SK-N-SH (cell line): ENCODE measurements around the gene FREY1. TPM values are rescaled to one million over a fixed set of nuclear protein-coding genes. Genes with fewer than 3 reads are reported as not detected.

Experiments
- CTCF ChIA-PET: fragments of 300-600, 350-600 bp; formaldehyde crosslinking; extraction: SDS; loops from one replicate; lab custom pipeline; 2021; lab: Yijun Ruan, JAX
- POLR2A ChIA-PET: fragments of 350-600 bp; sonication (Branson Sonifier 250); formaldehyde crosslinking; extraction: SDS; loops from one replicate; lab custom pipeline; 2020; ENCODE audit warnings: antibody characterized with exemption, inconsistent platforms; lab: Yijun Ruan, JAX
- DNase-seq: peaks from one replicate; pipeline ENCODE4 v3.0.0; 2012
- H2AFZ ChIP-seq: fragments of 200-600 bp; sonication (generic); 2 replicates; pipeline ENCODE4 v1.8.1; 2016; ENCODE audit warnings: antibody characterized with exemption, mild to moderate bottlenecking, low read depth
- H3F3A ChIP-seq: fragments of 200-600 bp; sonication (generic); replicated peaks from 2 replicates; pipeline ENCODE3; 2016; ENCODE audit warnings: antibody characterized with exemption, mild to moderate bottlenecking; ENCODE audit not compliant: insufficient read depth
- H3K27ac ChIP-seq, 2 experiments: fragments of 200-500 bp in 1 of 2; fragments of 200-600 bp in 1 of 2; sonication (Bioruptor generic) in 1 of 2; sonication (generic), shearing (Covaris generic) in 1 of 2; 2 replicates each; pipeline versions ENCODE4 v1.5.1 to v1.6.1; 2014 to 2016; ENCODE audit warnings: low read depth in 2 of 2, inconsistent platforms in 1 of 2, low read length in 1 of 2, mild to moderate bottlenecking in 1 of 2, mixed read lengths in 1 of 2
- H3K27me3 ChIP-seq: fragments of 200-600 bp; sonication (generic), shearing (Covaris generic); 2 replicates; pipeline ENCODE4 v1.6.1; 2016; ENCODE audit warnings: mixed run types; ENCODE audit not compliant: insufficient read depth
- H3K36me3 ChIP-seq, 2 experiments: fragments of 200-500 bp in 1 of 2; fragments of 200-600 bp in 1 of 2; sonication (Bioruptor generic) in 1 of 2; sonication (generic) in 1 of 2; replicated peaks in 1 of 2; 2 replicates each; pipeline versions ENCODE3 to v1.5.1; 2014 to 2016; ENCODE audit warnings: low read length in 1 of 2, mild to moderate bottlenecking in 1 of 2; ENCODE audit not compliant: insufficient read depth in 2 of 2, control insufficient read depth in 1 of 2
- H3K4me1 ChIP-seq, 2 experiments: fragments of 200-500 bp in 1 of 2; fragments of 200-600 bp in 1 of 2; sonication (Bioruptor generic) in 1 of 2; sonication (generic), shearing (Covaris generic) in 1 of 2; 2 replicates each; pipeline versions ENCODE4 v1.5.1 to v1.6.1; 2014 to 2016; ENCODE audit warnings: low read depth in 1 of 2, low read length in 1 of 2, mixed run types in 1 of 2; ENCODE audit not compliant: insufficient read depth in 2 of 2, control insufficient read depth in 1 of 2
- H3K4me2 ChIP-seq: fragments of 200-600 bp; sonication (generic), shearing (Covaris generic); 2 replicates; pipeline ENCODE4 v1.6.1; 2017; ENCODE audit warnings: mixed run types
- H3K4me3 ChIP-seq, 2 experiments: fragments of 200-500 bp in 1 of 2; fragments of 200-600 bp in 1 of 2; sonication (Bioruptor generic) in 1 of 2; sonication (generic), shearing (Covaris generic) in 1 of 2; 2 replicates each; pipeline versions ENCODE4 v1.5.1 to v1.8.1; 2014 to 2016; ENCODE audit warnings: low read depth in 2 of 2, inconsistent platforms in 1 of 2, low read length in 1 of 2, mild to moderate bottlenecking in 1 of 2, mixed read lengths in 1 of 2, moderate library complexity in 1 of 2
- H3K79me2 ChIP-seq: fragments of 200-600 bp; sonication (generic); 2 replicates; pipeline ENCODE4 v1.8.1; 2017; ENCODE audit warnings: mild to moderate bottlenecking; ENCODE audit not compliant: insufficient read depth
- H3K9ac ChIP-seq: fragments of 200-600 bp; sonication (generic); 2 replicates; pipeline ENCODE4 v1.6.1; 2017; ENCODE audit warnings: mixed run types
- H3K9me2 ChIP-seq: fragments of 200-600 bp; sonication (generic); 2 replicates; pipeline ENCODE4 v1.6.1; 2017; ENCODE audit warnings: mixed run types
- H3K9me3 ChIP-seq: fragments of 200-600 bp; sonication (generic); 2 replicates; pipeline ENCODE4 v1.6.1; 2017; ENCODE audit warnings: mixed run types, mild to moderate bottlenecking, moderate library complexity
- H4K20me1 ChIP-seq: fragments of 200-600 bp; sonication (generic); 2 replicates; pipeline ENCODE4 v1.6.1; 2017; ENCODE audit warnings: mild to moderate bottlenecking, mixed run types; ENCODE audit not compliant: insufficient read depth
- ELF1 ChIP-seq: IDR thresholded peaks from 2 replicates; pipeline ENCODE4 v1.4.0; 2012
- EP300 ChIP-seq, 2 experiments: IDR thresholded peaks; 2 replicates each; pipeline versions ENCODE4 v1.4.0 to v1.6.1; 2012; ENCODE audit warnings: borderline replicate concordance in 1 of 2, low read depth in 1 of 2, low read length in 1 of 2
- FOXM1 ChIP-seq: IDR thresholded peaks from 2 replicates; pipeline ENCODE4 v1.4.0; 2012; ENCODE audit warnings: low read depth, mild to moderate bottlenecking
- GATA2 ChIP-seq: sonication (generic); formaldehyde crosslinking; IDR thresholded peaks from 2 replicates; pipeline ENCODE4 v1.5.0; 2020; ENCODE audit warnings: mild to moderate bottlenecking, missing genetic modification reagents
- IRF3 ChIP-seq: fragments of 150-350 bp; IDR thresholded peaks from 2 replicates; pipeline ENCODE4 v1.6.1; 2016; ENCODE audit warnings: mild to moderate bottlenecking, low read depth, low read length
- JUND ChIP-seq: IDR thresholded peaks from 2 replicates; pipeline ENCODE4 v1.4.0; 2012
- MEF2A ChIP-seq: IDR thresholded peaks from 2 replicates; pipeline ENCODE4 v1.4.0; 2012; ENCODE audit warnings: low read depth, borderline replicate concordance
- MXI1 ChIP-seq: IDR thresholded peaks from 2 replicates; pipeline ENCODE4 v1.6.1; 2012; ENCODE audit warnings: mild to moderate bottlenecking, low read depth, low read length, improper control_type of control experiment
- NFIC ChIP-seq: IDR thresholded peaks from 2 replicates; pipeline ENCODE4 v1.4.0; 2012; ENCODE audit warnings: borderline replicate concordance
- NRF1 ChIP-seq: IDR thresholded peaks from 2 replicates; pipeline ENCODE4 v1.6.1; 2012; ENCODE audit warnings: low read depth, mild to moderate bottlenecking, low read length
- PBX3 ChIP-seq: IDR thresholded peaks from 2 replicates; pipeline ENCODE4; 2012
- SIN3A ChIP-seq: IDR thresholded peaks from 2 replicates; pipeline ENCODE4 v1.6.1; 2012; ENCODE audit warnings: low read depth, mild to moderate bottlenecking, low read length, moderate library complexity, borderline replicate concordance
- SMC3 ChIP-seq: IDR thresholded peaks from 2 replicates; pipeline ENCODE4 v1.6.1; 2012; ENCODE audit warnings: low read depth, low read length, improper control_type of control experiment
- TAF1 ChIP-seq: IDR thresholded peaks from 2 replicates; pipeline ENCODE4 v1.6.1; 2012; ENCODE audit warnings: low read depth, mild to moderate bottlenecking, low read length, moderate library complexity, borderline replicate concordance
- TCF12 ChIP-seq: IDR thresholded peaks from 2 replicates; pipeline ENCODE4 v1.4.0; 2012
- YY1 ChIP-seq: IDR thresholded peaks from 2 replicates; pipeline ENCODE4 v1.4.0; 2012; ENCODE audit warnings: low read depth, mild to moderate bottlenecking
- ZBTB33 ChIP-seq: IDR thresholded peaks from 2 replicates; pipeline ENCODE4 v1.4.0; 2012; ENCODE audit warnings: low read depth, borderline replicate concordance
- WGBS: methylation state at CpG from one replicate; pipeline ENCODE4 v1.1.6; 2017; ENCODE audit warnings: low lambda C conversion rate; 5-methylcytosine and 5-hydroxymethylcytosine counted together
- polyA plus RNA-seq, 3 experiments: library from polyadenylated mRNA; depleted of rRNA; stranded (reverse); fragments of >200 nt; gene quantifications; 2 replicates each; pipeline ENCODE4 v1.2.3, GENCODE V29; 2012
- TF ChIP-seq, protein P1 (sequence below): IDR thresholded peaks from 2 replicates; pipeline ENCODE4 v1.4.0; 2012; ENCODE audit warnings: low read depth
- TF ChIP-seq, protein P2 (sequence below): fragments of 150-350 bp; IDR thresholded peaks from 2 replicates; pipeline ENCODE4 v1.6.1; 2017; ENCODE audit warnings: antibody characterized with exemption, low read length, low read depth, borderline replicate concordance
- TF ChIP-seq, protein P3 (sequence below): IDR thresholded peaks from 2 replicates; pipeline ENCODE4 v1.6.1; 2012; ENCODE audit warnings: mild to moderate bottlenecking, low read depth, low read length, moderate library complexity
- TF ChIP-seq, protein P4 (sequence below): fragments of 200-600 bp; sonication (generic); IDR thresholded peaks from 2 replicates; pipeline ENCODE4 v1.6.1; 2017; ENCODE audit warnings: antibody characterized with exemption, mild to moderate bottlenecking, moderate library complexity

FREY1 gene
- polyA plus RNA-seq, 1 of the 3 experiments (the other 2 are of a cell fraction) = 0.30 TPM

GRCh38 chr11:45872651-45873356, 34.3 kb downstream of the FREY1 start:
- peak overlapping the region; percentile 51; the same call in 1 of the 2 replicates for H3K4me2 ChIP-seq
- peak overlapping the region; percentile 70 to 83 for H3K27ac ChIP-seq
- ChIA-PET POLR2A (interaction anchor here (0.7 kb wide), 1 partner anchor 42 kb away, joined by 3 read pairs; no protein-coding TSS in a partner anchor), CTCF (interaction anchor here (0.6 to 6.2 kb wide), 57 partner anchors 8 to 1913 kb away, joined by 3 to 118 read pairs (median 5); partner anchors contain the start of genes CRY2, FREY1, LARGE2 and PEX16)
- no peaks in the 10 kb centered on the region for H3K27me3 ChIP-seq
- no peaks in the 10 kb centered on the region for H3K9me2 ChIP-seq
- no peak overlapping the region for H2AFZ ChIP-seq
- H4K20me1 ChIP-seq = no peaks in the 10 kb centered on the region
- no peaks in the 10 kb centered on the region for H3K9me3 ChIP-seq
- peaks cover 23% of the 10 kb centered on the region for H3F3A ChIP-seq
- H3K4me3 ChIP-seq = peak overlapping the region in 1 of 2 experiments; percentile 41; a peak in 1 of 4 replicates
- DNase-seq = peak; percentile 88
- WGBS = 26% methylated on average over 9 of the region's 9 CpGs
- no peaks in the 10 kb centered on the region for H3K79me2 ChIP-seq
- H3K4me1 ChIP-seq = peaks cover 9 to 17% of the 10 kb centered on the region in 2 experiments; a peak in 3 of 4 replicates
- H3K36me3 ChIP-seq = peaks cover 21 to 46% of the 10 kb centered on the region in 2 experiments
- peak overlapping the region; percentile 4; the same call in 1 of the 2 replicates for H3K9ac ChIP-seq
- TF ChIP-seq NFIC = no peak
- TF ChIP-seq YY1 = no peak
- no peak for TF ChIP-seq TAF1
- TF ChIP-seq, protein P1, sequence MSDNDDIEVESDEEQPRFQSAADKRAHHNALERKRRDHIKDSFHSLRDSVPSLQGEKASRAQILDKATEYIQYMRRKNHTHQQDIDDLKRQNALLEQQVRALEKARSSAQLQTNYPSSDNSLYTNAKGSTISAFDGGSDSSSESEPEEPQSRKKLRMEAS = peak; percentile 29; the same call in 1 of the 2 replicates
- TF ChIP-seq NRF1 = no peak
- TF ChIP-seq PBX3 = peak; percentile 28
- TF ChIP-seq SIN3A = peak; percentile 8; the same call in 1 of the 2 replicates
- no peak for TF ChIP-seq ZBTB33
- peak; percentile 73 for TF ChIP-seq GATA2 (CRISPR knock-in tag)
- TF ChIP-seq EP300 (IDR thresholded peaks at IDR 0.05; ENCODE audit: borderline replicate concordance in 1 of 2, low read depth in 1 of 2, low read length in 1 of 2) = peak in 1 of 2 experiments; percentile 61; a peak in 1 of 4 replicates
- TF ChIP-seq, protein P2, sequence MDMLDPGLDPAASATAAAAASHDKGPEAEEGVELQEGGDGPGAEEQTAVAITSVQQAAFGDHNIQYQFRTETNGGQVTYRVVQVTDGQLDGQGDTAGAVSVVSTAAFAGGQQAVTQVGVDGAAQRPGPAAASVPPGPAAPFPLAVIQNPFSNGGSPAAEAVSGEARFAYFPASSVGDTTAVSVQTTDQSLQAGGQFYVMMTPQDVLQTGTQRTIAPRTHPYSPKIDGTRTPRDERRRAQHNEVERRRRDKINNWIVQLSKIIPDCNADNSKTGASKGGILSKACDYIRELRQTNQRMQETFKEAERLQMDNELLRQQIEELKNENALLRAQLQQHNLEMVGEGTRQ = no peak
- TF ChIP-seq JUND = peak; percentile 70
- TF ChIP-seq MEF2A = no peak
- no peak for TF ChIP-seq ELF1
- TF ChIP-seq, protein P3, sequence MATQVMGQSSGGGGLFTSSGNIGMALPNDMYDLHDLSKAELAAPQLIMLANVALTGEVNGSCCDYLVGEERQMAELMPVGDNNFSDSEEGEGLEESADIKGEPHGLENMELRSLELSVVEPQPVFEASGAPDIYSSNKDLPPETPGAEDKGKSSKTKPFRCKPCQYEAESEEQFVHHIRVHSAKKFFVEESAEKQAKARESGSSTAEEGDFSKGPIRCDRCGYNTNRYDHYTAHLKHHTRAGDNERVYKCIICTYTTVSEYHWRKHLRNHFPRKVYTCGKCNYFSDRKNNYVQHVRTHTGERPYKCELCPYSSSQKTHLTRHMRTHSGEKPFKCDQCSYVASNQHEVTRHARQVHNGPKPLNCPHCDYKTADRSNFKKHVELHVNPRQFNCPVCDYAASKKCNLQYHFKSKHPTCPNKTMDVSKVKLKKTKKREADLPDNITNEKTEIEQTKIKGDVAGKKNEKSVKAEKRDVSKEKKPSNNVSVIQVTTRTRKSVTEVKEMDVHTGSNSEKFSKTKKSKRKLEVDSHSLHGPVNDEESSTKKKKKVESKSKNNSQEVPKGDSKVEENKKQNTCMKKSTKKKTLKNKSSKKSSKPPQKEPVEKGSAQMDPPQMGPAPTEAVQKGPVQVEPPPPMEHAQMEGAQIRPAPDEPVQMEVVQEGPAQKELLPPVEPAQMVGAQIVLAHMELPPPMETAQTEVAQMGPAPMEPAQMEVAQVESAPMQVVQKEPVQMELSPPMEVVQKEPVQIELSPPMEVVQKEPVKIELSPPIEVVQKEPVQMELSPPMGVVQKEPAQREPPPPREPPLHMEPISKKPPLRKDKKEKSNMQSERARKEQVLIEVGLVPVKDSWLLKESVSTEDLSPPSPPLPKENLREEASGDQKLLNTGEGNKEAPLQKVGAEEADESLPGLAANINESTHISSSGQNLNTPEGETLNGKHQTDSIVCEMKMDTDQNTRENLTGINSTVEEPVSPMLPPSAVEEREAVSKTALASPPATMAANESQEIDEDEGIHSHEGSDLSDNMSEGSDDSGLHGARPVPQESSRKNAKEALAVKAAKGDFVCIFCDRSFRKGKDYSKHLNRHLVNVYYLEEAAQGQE = peak; percentile 28; the same call in 1 of the 2 replicates
- TF ChIP-seq IRF3 = no peak
- peak; percentile 79 for TF ChIP-seq SMC3
- TF ChIP-seq, protein P4, sequence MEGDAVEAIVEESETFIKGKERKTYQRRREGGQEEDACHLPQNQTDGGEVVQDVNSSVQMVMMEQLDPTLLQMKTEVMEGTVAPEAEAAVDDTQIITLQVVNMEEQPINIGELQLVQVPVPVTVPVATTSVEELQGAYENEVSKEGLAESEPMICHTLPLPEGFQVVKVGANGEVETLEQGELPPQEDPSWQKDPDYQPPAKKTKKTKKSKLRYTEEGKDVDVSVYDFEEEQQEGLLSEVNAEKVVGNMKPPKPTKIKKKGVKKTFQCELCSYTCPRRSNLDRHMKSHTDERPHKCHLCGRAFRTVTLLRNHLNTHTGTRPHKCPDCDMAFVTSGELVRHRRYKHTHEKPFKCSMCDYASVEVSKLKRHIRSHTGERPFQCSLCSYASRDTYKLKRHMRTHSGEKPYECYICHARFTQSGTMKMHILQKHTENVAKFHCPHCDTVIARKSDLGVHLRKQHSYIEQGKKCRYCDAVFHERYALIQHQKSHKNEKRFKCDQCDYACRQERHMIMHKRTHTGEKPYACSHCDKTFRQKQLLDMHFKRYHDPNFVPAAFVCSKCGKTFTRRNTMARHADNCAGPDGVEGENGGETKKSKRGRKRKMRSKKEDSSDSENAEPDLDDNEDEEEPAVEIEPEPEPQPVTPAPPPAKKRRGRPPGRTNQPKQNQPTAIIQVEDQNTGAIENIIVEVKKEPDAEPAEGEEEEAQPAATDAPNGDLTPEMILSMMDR = peak; percentile 90
- peak; percentile 74 for TF ChIP-seq TCF12
- TF ChIP-seq MXI1 = no peak; the same call in none of the 2 replicates
- no peak for TF ChIP-seq FOXM1
